ENCODE measurements around the gene DBNDD1.
"Not testable (repeated sequence)": the region's sequence is repeated elsewhere in the genome, so short reads cannot be mapped to it uniquely, and the experiment has no call there.

DBNDD1 gene, protein sequence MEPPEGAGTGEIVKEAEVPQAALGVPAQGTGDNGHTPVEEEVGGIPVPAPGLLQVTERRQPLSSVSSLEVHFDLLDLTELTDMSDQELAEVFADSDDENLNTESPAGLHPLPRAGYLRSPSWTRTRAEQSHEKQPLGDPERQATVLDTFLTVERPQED

DNA sequence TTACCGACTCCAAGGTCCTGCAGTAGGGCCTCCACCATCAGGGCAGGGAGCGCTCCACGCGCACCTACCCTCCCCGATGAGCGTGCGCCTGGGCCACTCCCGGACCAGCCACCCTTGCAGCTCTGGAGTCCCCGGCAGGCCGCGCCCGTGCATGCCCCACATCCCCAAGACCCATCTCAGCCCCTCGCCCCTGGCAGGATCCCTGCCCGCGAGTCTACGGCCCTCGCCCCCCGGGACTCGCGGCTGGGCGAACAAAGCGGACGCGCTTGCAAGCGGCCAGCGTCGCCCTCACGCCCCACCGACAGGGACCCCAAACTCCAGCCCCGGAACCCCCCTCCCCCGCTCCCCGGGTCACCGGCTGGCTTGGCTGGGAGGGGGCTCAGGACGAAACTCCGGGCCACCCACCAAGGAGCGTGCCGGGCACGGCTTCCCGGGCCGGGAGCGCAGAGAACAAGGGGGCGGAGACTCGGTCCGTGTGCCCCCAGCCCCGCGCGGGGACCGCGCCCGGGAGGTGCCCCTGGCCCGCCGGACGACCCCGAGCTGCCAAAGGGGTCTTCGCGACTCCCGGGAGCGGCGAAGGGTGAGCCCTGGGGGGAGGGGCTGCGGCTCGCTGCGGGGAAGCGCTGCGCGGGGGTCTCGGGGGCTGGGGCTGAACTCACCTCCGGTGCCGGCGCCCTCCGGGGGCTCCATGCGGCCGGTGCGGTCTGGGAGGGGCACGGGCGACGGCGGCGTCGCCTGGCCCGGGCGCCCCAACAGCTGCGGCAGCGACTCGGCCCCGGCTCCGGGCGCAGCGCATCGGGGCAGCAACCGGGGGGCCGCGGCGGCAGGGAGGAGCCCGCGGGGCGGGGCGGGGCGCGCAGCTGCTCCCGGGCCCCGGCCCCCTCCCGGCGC, at the start of gene DBNDD1:
TSS of gene DBNDD1 (minus strand) at position 805 of the 891 bp plus-strand sequence. CDS start at position 690, 115 bp downstream.
- DNase-seq: no peak

DNA sequence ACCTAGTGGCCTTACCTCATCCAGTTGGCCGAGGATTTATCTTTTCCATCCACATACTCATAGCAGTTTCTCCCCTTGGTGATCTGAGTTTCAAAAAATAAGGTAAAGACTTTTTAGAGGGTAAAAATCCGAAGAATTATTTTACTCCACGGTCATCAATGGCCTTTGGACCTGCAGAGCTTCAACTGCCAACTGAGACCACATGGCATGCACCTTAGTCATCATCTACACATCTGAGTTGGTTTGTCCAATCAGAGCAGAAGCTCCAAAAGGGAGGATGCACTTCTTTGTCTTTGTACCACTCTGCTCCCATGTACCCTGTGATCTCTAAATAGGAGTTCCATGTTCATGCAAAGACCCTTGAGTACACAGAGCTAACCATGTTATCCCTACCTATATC, 42.2 kb upstream of the DBNDD1 start:
- DNase-seq: no peak

DNA sequence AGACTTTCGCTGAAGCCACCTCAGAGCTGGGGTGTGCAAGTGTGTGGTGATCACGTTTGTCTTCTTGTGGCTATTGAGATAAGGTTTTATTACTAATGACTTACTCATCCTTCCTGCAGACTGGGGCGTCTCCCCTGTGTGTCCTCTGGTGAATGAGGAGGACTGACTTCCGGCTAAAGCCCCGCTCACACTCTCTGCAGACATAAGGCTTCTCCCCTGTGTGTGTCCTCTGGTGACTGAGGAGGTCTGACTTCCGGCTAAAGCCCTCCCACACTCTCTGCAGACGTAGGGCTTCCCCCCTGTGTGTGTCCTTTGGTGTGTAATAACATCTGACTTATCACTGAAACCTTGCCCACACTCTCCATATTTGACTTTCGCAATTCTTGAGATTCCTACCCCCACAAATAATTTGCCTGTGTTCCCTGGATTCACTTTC, 38.5 kb upstream of the DBNDD1 start:
- DNase-seq: no peak

DNA sequence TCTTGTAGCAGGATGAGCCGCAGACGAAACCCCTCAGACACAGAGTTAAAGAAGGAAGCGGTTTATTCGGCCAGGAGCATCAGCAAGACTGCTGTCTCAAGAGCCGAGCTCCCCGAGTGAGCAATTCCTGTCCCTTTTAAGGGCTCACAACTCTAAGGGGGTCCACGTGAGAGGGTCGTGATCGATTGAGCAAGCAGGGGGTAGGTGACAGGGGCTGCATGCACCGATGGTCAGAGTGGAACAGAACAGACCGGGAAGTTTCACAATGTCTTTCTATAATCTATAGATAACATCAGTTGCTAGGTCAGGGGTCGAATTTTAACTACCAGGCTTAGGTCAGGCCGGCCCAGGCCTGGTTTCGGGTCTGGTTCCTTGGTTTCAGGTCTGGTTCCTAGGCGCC, 37.3 kb upstream of the DBNDD1 start:
- DNase-seq: not testable (repeated sequence)

DNA sequence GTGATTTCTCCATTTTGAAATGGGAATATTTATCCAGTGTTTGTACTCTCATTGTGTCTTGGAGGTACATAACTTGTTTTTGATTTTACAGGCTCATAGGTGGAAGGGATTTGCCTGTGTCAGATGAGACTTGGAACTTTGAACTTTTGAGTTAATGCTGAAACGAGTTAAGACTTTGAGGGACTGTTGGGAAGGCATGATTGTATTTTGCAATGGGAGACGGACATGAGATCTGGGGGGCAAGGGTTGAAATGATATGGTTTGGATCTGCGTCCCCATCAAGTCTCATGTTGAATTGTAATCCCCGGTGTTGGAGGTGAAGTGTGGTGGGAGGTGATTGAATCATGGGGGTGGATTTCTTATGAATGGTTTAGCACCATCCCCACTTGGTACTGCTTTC, 36.1 kb upstream of the DBNDD1 start:
- DNase-seq: no peak

DNA sequence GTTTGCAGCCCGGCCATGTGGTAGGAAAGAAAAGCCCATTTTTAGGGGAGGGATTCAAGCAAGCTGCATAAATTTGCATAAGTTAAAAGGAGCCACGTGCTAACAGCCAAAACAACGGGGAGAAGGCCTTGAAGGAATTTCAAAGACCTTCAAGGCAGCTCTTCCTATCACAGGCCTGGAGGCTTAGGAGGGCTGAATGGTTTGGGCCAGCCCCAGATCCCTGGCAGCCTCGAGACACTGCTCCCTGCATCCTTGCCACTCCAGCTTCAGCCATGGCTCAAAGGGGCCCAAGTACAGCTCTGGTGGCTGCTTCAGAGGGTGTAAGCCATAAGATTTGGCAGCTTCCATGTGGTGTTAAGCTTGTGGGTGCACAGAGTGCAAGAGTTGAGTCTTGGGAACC, 35.3 kb upstream of the DBNDD1 start:
- no peak for DNase-seq

DNA sequence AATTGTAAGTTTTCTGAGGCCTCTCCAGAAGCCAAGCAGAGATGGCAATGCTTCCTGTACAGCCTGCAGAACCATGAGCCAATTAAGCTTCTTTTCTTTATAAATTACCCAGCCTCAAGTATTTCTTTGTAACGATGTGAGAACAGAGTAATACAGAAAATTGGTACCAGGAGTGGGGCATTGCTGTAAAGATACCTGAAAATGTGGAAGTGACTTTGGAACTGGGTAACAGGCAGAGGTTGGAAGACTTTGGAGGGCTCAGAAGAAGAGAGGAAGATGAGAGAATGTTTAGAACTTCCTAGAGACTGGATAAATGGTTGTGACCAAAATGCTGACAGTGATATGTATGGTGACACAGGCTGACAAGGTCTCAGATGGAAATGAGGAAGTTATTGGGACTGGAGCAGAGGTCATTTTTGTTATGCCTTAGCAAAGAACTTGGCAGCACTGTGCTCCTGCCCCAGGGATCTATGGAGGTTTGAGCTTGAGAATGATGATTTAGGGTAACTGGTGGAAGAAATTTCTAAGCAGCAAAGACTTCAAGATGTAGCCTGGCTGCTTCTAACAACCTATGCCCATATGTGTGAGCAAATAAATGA, 34.7 kb upstream of the DBNDD1 start:
- no peak for DNase-seq

DNA sequence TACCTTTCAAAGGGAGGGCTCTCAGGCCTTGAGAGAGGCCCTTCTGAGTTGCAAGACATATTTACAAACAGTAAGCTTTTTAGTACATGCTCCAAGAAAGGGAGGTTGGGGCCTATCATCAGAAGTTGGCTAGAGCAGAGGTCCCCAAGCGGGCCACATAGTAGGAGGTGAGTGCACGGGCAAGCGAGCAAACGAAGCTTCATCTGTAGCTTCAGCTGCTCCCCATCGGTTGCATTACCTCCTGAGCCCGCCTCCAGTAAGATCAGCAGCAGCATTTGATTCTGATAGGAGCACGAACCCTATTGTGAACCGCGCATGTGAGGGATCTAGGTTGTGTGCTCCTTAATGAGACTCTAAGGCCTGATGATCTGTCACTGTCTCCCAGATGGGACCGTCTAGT, 31.7 kb upstream of the DBNDD1 start:
- DNase-seq: no peak

DNA sequence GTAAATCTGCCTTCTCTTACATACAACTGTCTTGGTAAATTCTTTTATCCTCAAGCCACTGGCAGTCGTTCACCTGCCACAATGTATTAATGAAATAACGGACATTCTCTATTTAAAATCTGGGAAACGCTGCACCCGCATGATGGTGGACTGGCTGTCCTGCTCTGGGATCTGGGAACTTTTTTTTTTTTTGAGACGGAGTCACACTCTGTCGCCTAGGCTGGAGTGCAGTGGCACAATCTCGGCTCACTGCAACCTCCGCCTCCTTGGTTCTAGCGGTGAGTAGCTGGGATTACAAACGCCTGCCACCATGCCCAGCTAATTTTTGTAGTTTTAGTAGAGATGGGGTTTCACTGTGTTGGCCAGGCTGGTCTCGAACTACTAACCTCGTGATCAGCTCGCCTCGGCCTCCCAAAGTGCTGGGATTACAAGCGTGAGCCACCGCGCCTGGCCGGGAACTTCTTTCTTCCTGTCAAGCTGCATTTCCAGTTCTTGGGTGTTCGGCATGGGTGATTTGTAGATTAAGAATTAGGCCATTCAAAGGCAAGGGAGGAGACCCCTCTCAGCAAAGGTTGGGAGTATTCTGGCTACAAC, 29.6 kb upstream of the DBNDD1 start:
- DNase-seq: no peak

DNA sequence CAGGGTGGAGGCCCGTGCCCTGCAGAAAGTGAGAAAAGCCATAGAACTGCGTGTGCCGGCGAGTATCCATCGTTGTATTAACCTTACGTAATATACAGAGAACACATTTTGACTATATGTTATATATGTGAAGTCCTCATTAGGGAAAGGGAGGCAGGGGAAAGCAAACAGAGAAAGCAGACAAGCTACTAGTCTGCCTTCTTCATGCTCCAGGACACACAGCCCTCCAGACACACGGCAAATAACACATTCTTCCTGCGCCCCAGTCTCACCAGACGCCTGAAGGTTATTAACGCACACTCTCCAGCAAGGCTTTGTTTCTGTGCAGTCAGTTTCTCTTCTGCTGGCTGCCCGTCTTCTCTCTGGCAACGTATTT, 29.1 kb upstream of the DBNDD1 start:
- DNase-seq: no peak

DNA sequence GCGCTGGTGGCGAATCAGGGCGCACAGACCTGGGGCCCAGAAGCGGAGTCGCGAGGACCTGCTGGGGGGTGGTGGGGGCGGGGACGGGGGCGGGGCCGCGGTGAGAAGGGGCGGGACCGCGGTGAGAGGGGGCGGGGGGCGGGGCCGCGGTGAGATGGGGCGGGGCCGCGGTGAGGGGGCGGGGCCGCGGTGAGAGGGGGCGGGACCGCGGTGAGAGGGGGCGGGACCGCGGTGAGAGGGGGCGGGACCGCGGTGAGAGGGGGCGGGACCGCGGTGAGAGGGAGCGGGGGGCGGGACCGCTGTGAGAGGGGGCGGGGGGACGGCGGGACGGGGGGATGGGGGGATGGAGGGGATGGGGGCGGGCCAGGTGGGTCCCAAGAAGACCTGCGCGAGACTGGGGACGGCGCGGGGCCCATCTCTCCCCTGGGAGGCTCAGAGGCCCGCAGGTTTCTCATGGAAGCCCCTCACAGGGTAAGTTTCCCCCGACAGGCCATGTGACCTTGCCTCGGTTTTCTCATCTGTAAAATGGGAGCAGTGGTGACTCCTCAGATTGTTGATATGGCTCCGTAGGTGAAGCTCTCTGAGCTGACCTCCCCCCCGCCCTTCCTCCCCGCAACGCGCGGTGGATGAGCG, 28.6 kb upstream of the DBNDD1 start:
- DNase-seq: no peak

DNA sequence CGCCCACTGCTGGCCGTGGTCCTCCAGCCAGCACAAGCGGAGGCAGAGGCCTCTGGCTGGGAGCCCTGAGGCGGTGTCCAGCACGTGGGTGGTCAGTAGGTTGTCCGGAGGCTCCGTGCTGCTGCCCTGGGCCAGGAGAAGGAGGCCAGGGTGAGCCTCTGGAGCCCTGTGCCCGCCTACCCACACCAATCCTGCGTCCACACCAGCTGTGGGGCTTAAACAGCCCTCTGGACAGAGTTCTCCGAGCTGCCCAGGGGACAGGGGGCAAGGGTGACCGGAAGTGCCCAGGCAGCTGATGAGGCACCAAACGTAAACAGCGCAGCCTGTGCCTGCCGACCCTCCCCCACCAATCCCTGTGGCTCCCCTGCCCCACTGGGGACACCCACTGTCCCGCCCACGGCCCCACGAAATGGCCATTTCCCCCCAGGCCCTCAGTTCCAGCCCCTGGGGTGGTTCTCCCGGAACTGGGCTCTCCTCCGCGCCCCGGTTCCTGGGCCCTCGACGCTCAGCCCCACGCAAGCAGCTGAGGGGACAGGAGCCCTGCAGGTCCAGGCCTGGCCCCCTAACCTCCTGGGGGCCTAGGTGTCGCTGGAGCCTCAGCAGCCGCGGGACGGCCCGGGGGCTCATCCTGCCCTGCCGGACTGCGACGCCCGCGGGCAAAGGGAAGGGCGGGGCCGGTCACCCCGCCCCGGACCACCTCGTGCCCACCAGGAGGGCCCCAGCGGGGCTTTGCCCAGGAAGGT, 27.9 kb upstream of the DBNDD1 start:
- no peak for DNase-seq

DNA sequence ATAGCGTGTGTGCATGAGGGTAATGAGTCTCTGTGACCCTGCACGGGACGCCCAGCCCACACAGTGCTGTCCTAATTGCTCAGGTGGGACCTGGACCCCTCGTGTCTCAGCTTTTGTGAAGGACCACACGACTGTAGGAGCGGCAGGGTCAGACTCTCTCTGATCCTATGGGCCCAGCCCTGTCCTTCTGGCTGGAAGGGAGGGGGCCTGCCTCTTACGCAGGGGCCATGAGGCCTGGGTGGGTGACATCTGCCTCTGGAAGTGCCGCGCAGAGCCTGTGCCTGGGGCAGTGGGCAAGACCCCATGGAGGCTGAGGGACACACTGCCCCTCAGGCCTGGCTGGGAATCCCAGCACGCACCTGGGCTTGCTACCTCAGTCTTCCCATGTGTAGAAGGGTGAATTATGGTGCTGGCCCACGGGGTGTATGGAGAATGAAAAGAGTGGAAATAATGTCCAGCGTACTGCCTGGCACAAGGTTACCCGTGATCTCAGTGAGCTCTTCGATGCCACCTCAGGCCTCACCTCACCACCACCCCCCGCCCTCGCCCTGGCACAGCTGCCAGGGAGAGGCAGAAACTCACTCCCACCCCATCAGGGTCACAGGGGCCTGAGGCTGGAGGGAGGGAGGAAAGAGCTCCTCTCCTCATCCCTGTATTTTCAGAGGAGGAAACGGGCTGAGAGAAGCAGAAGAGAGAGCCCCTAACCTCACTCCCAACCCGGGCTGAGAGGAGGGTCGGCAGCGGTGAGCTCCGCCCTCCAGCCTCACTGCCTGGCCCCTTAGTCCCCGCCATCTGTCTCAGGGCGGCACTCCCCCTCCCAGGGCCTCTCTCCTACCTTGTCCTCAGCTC, 27.1 kb upstream of the DBNDD1 start:
- peak; percentile 25 for DNase-seq

DNA sequence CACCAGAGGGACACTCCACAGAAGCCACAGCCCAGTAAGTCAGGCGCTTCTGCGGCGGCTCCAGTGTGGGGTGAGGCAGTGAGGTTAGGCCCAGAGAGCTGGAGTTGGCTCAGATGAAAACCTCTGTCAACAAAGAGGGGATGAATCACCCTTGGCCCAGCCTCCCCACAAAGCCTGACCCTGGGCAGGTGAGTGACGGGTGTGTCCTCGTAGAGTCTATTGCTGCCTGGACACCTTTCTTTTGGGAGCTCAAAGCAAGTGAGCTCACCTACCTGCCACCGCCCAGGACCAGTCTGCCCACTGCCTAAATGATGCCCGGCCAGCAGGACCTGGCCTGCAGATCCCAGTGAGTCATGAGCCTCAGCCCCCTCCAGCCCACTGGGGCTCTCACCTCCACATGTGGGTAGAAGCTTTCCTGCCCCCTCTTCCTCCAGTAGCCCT, 24.9 kb upstream of the DBNDD1 start:
- no peak for DNase-seq

DNA sequence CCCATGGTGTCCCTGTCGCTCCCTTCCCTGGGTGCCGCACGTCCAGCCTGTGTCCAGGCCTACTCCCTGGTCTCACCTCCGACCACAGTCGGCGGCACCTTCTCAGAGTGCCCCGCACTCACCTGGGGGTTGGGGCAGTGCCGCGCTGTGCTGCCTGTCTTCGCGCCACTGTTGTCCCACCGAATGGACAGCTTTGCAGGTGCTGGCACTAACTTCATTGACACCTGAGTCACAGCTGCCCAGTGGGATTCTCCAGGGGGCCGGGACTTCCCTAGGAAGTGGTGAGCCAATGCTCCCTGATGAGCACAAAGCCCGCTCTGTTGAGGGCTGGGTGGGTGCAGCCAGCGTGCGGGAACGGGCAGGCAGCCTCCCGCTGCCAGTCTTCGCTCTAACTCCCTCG, 24.3 kb upstream of the DBNDD1 start:
- DNase-seq: no peak

DNA sequence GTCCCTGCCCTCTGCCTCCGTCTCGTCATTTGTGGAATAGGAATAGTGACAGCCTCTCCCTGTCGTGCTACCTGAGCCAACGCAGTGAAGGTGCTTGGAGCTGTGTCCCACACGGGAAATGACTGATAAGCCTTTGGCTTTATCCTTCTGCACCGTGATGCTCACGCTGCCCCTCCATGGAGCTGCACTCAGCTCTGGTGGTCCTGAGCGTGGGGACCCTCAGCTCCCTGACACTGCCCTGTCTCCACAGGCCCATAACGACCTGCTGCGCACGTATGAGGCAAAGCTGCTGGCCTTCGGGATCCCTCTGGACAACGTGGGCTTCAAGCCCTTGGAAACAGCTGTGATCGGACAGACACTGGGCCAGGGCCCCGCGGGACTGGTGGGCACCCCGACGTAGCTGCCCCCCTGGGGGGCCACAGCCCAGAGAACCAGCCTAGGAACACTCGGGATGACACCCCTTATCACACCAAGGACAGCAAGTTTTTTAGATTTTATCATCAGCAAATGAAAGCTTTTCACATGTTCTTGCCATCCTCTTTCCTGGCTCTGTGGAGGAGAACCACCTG, 23.8 kb upstream of the DBNDD1 start:
- DNase-seq: no peak

DNA sequence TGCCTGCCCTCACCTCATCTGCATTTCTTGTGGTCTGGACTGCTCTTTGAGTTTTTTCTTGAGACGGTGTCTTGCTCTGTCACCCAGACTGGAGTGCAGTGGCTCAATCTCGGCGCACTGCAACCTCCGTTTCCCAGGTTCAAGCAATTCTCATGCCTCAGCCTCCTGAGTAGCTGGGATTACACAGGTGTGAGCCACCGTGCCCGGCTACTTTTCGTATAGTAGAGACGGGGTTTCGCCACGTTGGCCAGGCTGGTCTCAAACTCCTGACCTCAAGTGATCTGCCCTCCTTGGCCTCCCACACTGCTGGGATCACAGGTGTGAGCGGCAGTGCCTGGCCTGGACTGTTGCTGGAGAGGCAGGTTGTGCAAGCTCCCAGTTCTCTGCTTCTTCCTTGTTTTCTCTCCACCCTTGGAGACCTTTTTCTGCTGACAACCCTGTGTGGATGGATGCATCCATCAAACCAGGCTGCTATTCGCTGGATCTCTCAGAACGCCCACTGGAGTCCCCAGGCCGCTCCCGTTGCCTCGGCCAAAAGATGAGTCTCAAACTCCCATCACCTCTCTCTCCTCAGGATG, 22.7 kb upstream of the DBNDD1 start:
- no peak for DNase-seq

DNA sequence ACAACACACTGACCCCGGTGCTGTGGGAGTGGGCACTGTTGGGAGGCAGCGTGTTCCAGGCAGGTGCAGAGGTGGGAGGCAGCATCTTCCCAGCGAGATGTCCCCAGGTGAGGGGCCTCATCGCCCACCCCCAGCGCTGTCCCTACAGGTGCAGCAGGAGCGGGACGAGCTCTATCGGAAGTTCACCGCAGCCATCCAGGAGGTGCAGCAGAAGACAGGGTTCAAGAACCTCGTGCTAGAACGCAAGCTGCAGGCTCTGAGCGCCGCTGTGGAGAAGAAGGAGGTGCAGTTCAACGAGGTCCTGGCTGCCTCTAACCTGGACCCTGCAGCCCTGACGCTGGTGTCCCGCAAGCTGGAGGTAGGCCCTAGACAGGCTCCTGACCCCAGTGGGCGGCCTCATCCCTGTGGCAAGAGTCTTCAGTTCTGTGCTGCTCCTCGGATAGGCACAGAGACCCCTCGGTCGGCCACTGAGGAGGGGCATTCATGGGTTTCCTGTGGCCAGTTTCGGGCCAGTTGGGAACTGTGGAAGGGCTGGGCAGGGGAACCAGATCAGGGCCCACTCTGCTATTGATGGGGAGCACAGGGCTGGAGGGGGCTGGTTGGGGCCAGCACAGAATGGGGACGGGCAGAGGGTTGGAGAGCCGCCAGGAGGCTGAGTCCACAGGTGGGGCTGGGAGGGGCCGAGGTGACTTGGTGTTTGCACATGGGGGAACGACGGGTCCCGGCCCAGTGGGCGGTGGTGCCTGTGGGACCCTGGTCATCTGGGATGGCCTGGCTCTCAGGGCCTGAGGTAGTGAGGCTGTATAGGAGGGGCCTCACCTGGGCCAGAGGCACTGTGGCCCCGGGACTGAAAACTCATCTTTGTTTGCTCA, 21.1 kb upstream of the DBNDD1 start:
- DNase-seq: no peak

DNA sequence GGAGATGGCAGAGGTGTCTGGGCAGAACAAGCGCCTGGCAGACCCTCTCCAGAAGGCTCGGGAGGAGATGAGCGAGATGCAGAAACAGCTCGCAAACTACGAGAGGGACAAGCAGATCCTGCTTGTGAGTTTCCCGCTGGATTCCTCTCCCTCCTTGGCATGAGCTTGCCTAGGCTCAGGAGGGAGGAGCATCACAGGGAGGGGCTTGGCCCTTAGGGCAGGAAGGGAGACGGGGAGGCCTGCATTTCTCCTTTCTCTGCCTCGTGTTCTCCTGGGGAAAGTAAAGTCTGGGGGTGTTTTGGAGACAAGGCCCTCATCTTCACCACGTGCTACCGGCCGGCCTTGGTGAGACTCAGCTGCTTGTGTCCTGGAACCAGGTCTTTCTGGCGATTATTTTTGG, 18.0 kb upstream of the DBNDD1 start:
- no peak for DNase-seq

DNA sequence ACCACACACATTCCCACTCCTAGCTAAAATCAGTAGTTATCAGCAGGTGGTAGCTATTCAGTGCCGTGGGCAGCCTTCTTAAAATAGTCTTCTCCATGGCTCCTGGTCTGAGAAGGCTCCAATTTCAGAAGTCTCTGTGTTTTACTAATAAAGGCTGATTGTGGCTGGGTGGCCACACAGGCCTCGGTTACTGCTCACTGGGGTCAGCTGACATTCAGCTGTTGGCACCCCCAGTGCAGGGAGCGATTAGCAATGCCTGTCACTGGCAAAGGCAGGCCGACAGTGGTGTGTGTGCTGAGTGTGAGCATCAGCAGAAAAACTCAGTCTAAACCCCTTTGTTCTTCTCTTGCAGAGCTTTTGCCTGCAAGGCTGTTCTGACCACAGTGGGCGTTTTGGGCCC, 16.6 kb upstream of the DBNDD1 start:
- DNase-seq: no peak

Data from NCI-H1436 treated with DMSO at 0.1 percent for 48 hours (cell line).